DND-41 (cell line): ENCODE data around the gene DFFB.

Experiments
- CTCF ChIP-seq: IDR thresholded peaks from 2 replicates; pipeline ENCODE4 v1.5.1; 2012; ENCODE audit warnings: borderline replicate concordance, low read length, moderate library complexity, mild to moderate bottlenecking; ENCODE audit not compliant: poor library complexity, severe bottlenecking; ENCODE audit errors: extremely low read depth
- EZH2 ChIP-seq: IDR thresholded peaks from 3 replicates; pipeline ENCODE4 v1.6.1; 2012; ENCODE audit warnings: borderline replicate concordance, low read depth, mild to moderate bottlenecking, moderate library complexity, low read length, inconsistent platforms; ENCODE audit not compliant: severe bottlenecking

- TF ChIP-seq EZH2 (no peak), CTCF (no peak)
Measured at GRCh38 chr1:3904006-3904842, 46.9 kb downstream of the DFFB start.
